HEK293 (cell line): ENCODE measurements around the gene ZNF574.

Source experiments
- CTCF ChIA-PET: fragments of 350-600 bp; formaldehyde crosslinking; extraction: SDS; loops from one replicate; lab custom pipeline; 2021; ENCODE audit warnings: antibody characterized with exemption; lab: Yijun Ruan, JAX
- POLR2A ChIA-PET: fragments of 300-600 bp; formaldehyde crosslinking; extraction: SDS; loops from one replicate; lab custom pipeline; 2020; ENCODE audit warnings: antibody characterized with exemption, inconsistent platforms; lab: Yijun Ruan, JAX
- H3K27ac ChIP-seq: fragments of 200-500 bp; sonication (Bioruptor generic); 2 replicates; pipeline ENCODE4 v1.5.1; 2014; ENCODE audit warnings: low read depth, low read length, control low read depth, inconsistent platforms; ENCODE audit errors: extremely low read depth
- H3K36me3 ChIP-seq, 2 experiments: fragments of 200-500 bp in 1 of 2; sonication (Bioruptor generic) in 1 of 2; 1 replicate in 1 of 2; 2 replicates in 1 of 2; pipeline ENCODE4 v1.5.1; 2014 to 2017; ENCODE audit warnings: inconsistent platforms in 2 of 2, low read length in 2 of 2; ENCODE audit not compliant: control insufficient read depth in 2 of 2, insufficient read depth in 1 of 2
- H3K4me1 ChIP-seq: fragments of 200-500 bp; sonication (Bioruptor generic); 2 replicates; pipeline ENCODE4 v1.5.1; 2014; ENCODE audit warnings: mild to moderate bottlenecking, low read length, inconsistent platforms; ENCODE audit not compliant: control insufficient read depth, insufficient read depth
- H3K4me3 ChIP-seq: 2 replicates; pipeline ENCODE4 v1.5.1; 2011; ENCODE audit warnings: low read depth, mild to moderate bottlenecking, control low read depth, low read length, moderate library complexity
- H3K9me3 ChIP-seq: fragments of 200-500 bp; sonication (Bioruptor generic); 2 replicates; pipeline ENCODE4 v1.5.1; 2014; ENCODE audit warnings: low read depth, low read length, inconsistent platforms; ENCODE audit not compliant: control insufficient read depth, insufficient read depth
- EGR2 ChIP-seq: fragments of 450-650 bp; formaldehyde crosslinking; IDR thresholded peaks from 2 replicates; pipeline ENCODE4 v1.5.1; 2016; ENCODE audit warnings: low read depth, missing biosample characterization, missing genetic modification characterization
- GFI1B ChIP-seq: fragments of 450-650 bp; formaldehyde crosslinking; IDR thresholded peaks from 2 replicates; pipeline ENCODE4 v1.5.1; 2016; ENCODE audit warnings: missing biosample characterization, missing genetic modification characterization
- GLI4 ChIP-seq: fragments of 450-650 bp; formaldehyde crosslinking; IDR thresholded peaks from 2 replicates; pipeline ENCODE4 v1.5.1; 2016; ENCODE audit warnings: missing biosample characterization, missing genetic modification characterization
- HOXC10 ChIP-seq: sonication (generic); formaldehyde crosslinking; IDR thresholded peaks from 2 replicates; pipeline ENCODE4 v1.8.1; 2023; ENCODE audit warnings: mild to moderate bottlenecking, missing genetic modification reagents
- KLF16 ChIP-seq: fragments of 450-650 bp; formaldehyde crosslinking; IDR thresholded peaks from 2 replicates; pipeline ENCODE4 v1.5.1; 2017; ENCODE audit warnings: missing biosample characterization, missing genetic modification characterization
- TCF7L2 ChIP-seq: IDR thresholded peaks from 2 replicates; pipeline ENCODE4 v1.6.1; 2011; ENCODE audit warnings: low read depth, mild to moderate bottlenecking, inconsistent platforms, low read length, moderate library complexity, borderline replicate concordance
- ZBTB21 ChIP-seq: fragments of 450-650 bp; formaldehyde crosslinking; IDR thresholded peaks from 2 replicates; pipeline ENCODE4 v1.5.1; 2017; ENCODE audit warnings: missing biosample characterization, missing genetic modification characterization
- ZFP69B ChIP-seq: fragments of 450-650 bp; formaldehyde crosslinking; IDR thresholded peaks from 2 replicates; pipeline ENCODE4 v1.5.1; 2016; ENCODE audit warnings: missing biosample characterization, missing genetic modification characterization
- ZNF184 ChIP-seq: fragments of 450-650 bp; IDR thresholded peaks from 2 replicates; pipeline ENCODE4 v1.5.1; 2018; ENCODE audit warnings: missing biosample characterization, mild to moderate bottlenecking, missing genetic modification characterization
- ZNF248 ChIP-seq: fragments of 450-650 bp; formaldehyde crosslinking; IDR thresholded peaks from 2 replicates; pipeline ENCODE4 v1.5.1; 2017; ENCODE audit warnings: missing biosample characterization, missing genetic modification characterization
- ZNF391 ChIP-seq: fragments of 450-650 bp; formaldehyde crosslinking; IDR thresholded peaks from 2 replicates; pipeline ENCODE4 v1.5.1; 2016; ENCODE audit warnings: low read depth, missing biosample characterization, missing genetic modification characterization, borderline replicate concordance
- ZNF48 ChIP-seq: fragments of 450-650 bp; formaldehyde crosslinking; IDR thresholded peaks from 2 replicates; pipeline ENCODE4 v1.5.1; 2016; ENCODE audit warnings: missing biosample characterization, missing genetic modification characterization
- ZNF544 ChIP-seq: fragments of 450-650 bp; formaldehyde crosslinking; IDR thresholded peaks from 2 replicates; pipeline ENCODE4 v1.5.0; 2017; ENCODE audit warnings: missing biosample characterization, missing genetic modification characterization
- ZNF585B ChIP-seq: fragments of 450-650 bp; formaldehyde crosslinking; IDR thresholded peaks from 2 replicates; pipeline ENCODE4 v1.5.1; 2016; ENCODE audit warnings: missing biosample characterization, missing genetic modification characterization
- ZNF658 ChIP-seq: fragments of 450-650 bp; formaldehyde crosslinking; IDR thresholded peaks from 2 replicates; pipeline ENCODE4; 2016; ENCODE audit warnings: missing biosample characterization, missing genetic modification characterization
- ZNF701 ChIP-seq: fragments of 450-650 bp; formaldehyde crosslinking; IDR thresholded peaks from 2 replicates; pipeline ENCODE4 v1.5.1; 2016; ENCODE audit warnings: missing biosample characterization, missing genetic modification characterization
- ZNF792 ChIP-seq: fragments of 450-650 bp; formaldehyde crosslinking; IDR thresholded peaks from 2 replicates; pipeline ENCODE4 v1.5.1; 2016; ENCODE audit warnings: missing biosample characterization, missing genetic modification characterization
- ZSCAN23 ChIP-seq: fragments of 450-650 bp; formaldehyde crosslinking; IDR thresholded peaks from 2 replicates; pipeline ENCODE4 v1.5.1; 2016; ENCODE audit warnings: missing biosample characterization, missing genetic modification characterization
- TF ChIP-seq, protein P1 (sequence below): fragments of 450-650 bp; formaldehyde crosslinking; IDR thresholded peaks from 2 replicates; pipeline ENCODE4 v1.5.1; 2016; ENCODE audit warnings: missing biosample characterization, missing genetic modification characterization
- TF ChIP-seq, protein P2 (sequence below): fragments of 450-650 bp; formaldehyde crosslinking; IDR thresholded peaks from 2 replicates; pipeline ENCODE4 v1.5.1; 2017; ENCODE audit warnings: missing biosample characterization, missing genetic modification characterization
- TF ChIP-seq, protein P3 (sequence below): fragments of 450-650 bp; formaldehyde crosslinking; IDR thresholded peaks from 2 replicates; pipeline ENCODE4 v1.5.1; 2016; ENCODE audit warnings: missing biosample characterization, missing genetic modification characterization

ZNF574 gene

DNA sequence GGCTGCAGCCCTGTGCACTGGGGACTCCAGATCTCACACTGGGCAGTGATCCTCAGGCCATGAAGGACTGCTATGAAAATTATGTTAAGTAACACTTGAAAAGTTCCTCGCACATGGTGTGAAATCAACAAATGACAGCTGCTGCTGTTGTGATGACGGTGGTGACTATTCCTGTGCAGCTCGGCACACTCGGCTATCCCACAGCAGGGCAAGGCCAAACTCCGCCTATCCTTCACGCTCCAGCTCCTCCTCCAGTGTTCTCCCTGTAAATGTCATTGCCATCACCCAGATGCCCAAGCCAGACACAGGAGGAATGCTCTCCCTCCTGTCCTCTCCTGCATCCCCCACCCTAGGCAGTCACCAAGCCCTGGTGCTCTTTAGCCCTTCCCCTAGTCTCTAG is 37.3 kb upstream of the ZNF574 start:
- no peak overlapping the region for H3K4me3 ChIP-seq
- H3K4me1 ChIP-seq, result peaks cover 10% of the 10 kb centered on the region
- POLR2A ChIA-PET, result interaction anchor here (1.1 kb wide), 1 partner anchor 33 kb away, joined by 3 read pairs; no protein-coding TSS in a partner anchor
- TF ChIP-seq ZNF658 (tag by site-specific recombination) (no peak), ZSCAN23 (tag by site-specific recombination) (no peak), ZFP69B (tag by site-specific recombination) (no peak), HOXC10 (CRISPR knock-in tag) (no peak), ZBTB21 (tag by site-specific recombination) (no peak)
- no peaks in the 10 kb centered on the region; a peak in 1 of 3 replicates for H3K36me3 ChIP-seq
- CTCF ChIA-PET, result interaction anchor here (0.7 to 2.8 kb wide), 4 partner anchors 10 to 15 kb away, joined by 3 to 31 read pairs (median 3); no protein-coding TSS in a partner anchor
- H3K9me3 ChIP-seq, result 0 out of 2 replicates have a peak, but pooled peaks cover 2% of the 10 kb centered on the region
- no peak overlapping the region for H3K27ac ChIP-seq

DNA sequence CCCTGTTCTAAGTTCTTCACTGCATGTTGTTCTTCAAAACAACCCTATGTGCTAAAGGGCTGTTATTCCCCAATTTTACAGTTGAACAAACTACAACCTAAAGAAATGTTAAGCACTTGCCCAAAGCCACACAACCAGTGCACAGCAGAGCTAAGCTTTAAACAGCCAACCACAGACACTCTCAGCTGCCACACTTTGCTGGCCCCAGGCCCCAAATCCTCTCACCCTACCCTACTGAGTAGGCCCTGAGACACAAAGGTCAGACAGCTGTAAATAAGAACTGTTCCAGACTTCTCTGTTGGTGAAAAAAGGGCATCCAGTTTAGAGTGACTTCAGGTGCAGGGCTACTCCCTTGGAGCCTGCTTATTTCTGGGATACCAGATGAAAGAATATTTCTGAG is 35.9 kb upstream of the ZNF574 start:
- Histone ChIP-seq H3K36me3 (no peaks in the 10 kb centered on the region), H3K9me3 (no peaks in the 10 kb centered on the region), H3K27ac (no peak overlapping the region), H3K4me1 (peaks cover 3% of the 10 kb centered on the region; the same call in 1 of the 2 replicates), H3K4me3 (no peak overlapping the region)
- TF ChIP-seq EGR2 (tag by site-specific recombination), result no peak
- no peak for TF ChIP-seq ZNF585B (tag by site-specific recombination)
- no peak for TF ChIP-seq KLF16 (tag by site-specific recombination)
- TF ChIP-seq ZNF184 (tag by site-specific recombination), result no peak
- TF ChIP-seq ZNF701 (tag by site-specific recombination), result no peak
- TF ChIP-seq, protein P1, sequence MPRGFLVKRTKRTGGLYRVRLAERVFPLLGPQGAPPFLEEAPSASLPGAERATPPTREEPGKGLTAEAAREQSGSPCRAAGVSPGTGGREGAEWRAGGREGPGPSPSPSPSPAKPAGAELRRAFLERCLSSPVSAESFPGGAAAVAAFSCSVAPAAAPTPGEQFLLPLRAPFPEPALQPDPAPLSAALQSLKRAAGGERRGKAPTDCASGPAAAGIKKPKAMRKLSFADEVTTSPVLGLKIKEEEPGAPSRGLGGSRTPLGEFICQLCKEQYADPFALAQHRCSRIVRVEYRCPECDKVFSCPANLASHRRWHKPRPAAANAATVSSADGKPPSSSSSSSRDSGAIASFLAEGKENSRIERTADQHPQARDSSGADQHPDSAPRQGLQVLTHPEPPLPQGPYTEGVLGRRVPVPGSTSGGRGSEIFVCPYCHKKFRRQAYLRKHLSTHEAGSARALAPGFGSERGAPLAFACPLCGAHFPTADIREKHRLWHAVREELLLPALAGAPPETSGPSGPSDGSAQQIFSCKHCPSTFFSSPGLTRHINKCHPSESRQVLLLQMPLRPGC (tag by site-specific recombination), result no peak
- TF ChIP-seq, protein P2, sequence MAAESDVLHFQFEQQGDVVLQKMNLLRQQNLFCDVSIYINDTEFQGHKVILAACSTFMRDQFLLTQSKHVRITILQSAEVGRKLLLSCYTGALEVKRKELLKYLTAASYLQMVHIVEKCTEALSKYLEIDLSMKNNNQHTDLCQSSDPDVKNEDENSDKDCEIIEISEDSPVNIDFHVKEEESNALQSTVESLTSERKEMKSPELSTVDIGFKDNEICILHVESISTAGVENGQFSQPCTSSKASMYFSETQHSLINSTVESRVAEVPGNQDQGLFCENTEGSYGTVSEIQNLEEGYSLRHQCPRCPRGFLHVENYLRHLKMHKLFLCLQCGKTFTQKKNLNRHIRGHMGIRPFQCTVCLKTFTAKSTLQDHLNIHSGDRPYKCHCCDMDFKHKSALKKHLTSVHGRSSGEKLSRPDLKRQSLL (tag by site-specific recombination), result no peak
- TF ChIP-seq, protein P3, sequence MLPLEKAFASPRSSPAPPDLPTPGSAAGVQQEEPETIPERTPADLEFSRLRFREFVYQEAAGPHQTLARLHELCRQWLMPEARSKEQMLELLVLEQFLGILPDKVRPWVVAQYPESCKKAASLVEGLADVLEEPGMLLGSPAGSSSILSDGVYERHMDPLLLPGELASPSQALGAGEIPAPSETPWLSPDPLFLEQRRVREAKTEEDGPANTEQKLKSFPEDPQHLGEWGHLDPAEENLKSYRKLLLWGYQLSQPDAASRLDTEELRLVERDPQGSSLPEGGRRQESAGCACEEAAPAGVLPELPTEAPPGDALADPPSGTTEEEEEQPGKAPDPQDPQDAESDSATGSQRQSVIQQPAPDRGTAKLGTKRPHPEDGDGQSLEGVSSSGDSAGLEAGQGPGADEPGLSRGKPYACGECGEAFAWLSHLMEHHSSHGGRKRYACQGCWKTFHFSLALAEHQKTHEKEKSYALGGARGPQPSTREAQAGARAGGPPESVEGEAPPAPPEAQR (tag by site-specific recombination), result no peak
- TF ChIP-seq GFI1B (tag by site-specific recombination), result no peak
- no peak for TF ChIP-seq ZNF544 (tag by site-specific recombination)
- TF ChIP-seq GLI4, result no peak
- no peak for TF ChIP-seq ZNF391
- no peak for TF ChIP-seq TCF7L2
- no peak for TF ChIP-seq ZNF248 (tag by site-specific recombination)
- no peak for TF ChIP-seq ZNF792 (tag by site-specific recombination)
- TF ChIP-seq ZNF48 (tag by site-specific recombination), result no peak
- CTCF ChIA-PET, result interaction anchor here (0.5 to 4.3 kb wide), 3 partner anchors 11 to 1065 kb away, joined by 3 to 37 read pairs (median 4); partner anchors contain the start of gene RPS19
- POLR2A ChIA-PET, result interaction anchor here (1.5 kb wide), 1 partner anchor 36 kb away, joined by 5 read pairs; the partner anchor contains the start of gene ZNF574
